Adrenal gland (tissue), 5 donors: ENCODE results near the gene USF2.

Source experiments
- POLR2A ChIP-seq, 2 donors: fragments of 450-650 bp; IDR thresholded peaks; one replicate each; pipeline ENCODE4 v1.6.1; 2017; ENCODE audit warnings: antibody characterized with exemption in 2 of 2, mild to moderate bottlenecking in 2 of 2, moderate library complexity in 1 of 2
- TF ChIP-seq, protein P1 (sequence below), 6 experiments: fragments of 450-650 bp in 4 of 6; fragments of 200-600 bp in 2 of 6; sonication (generic) in 1 of 6; IDR thresholded peaks; 1 replicate in 5 of 6; 2 replicates in 1 of 6; pipeline versions ENCODE4 v1.5.1 to v1.8.0; 2016 to 2021; ENCODE audit warnings: antibody characterized with exemption in 6 of 6, mild to moderate bottlenecking in 2 of 6, moderate library complexity in 1 of 6
- donor health status: DM: no; HTN: no; CAD: no.

DNA sequence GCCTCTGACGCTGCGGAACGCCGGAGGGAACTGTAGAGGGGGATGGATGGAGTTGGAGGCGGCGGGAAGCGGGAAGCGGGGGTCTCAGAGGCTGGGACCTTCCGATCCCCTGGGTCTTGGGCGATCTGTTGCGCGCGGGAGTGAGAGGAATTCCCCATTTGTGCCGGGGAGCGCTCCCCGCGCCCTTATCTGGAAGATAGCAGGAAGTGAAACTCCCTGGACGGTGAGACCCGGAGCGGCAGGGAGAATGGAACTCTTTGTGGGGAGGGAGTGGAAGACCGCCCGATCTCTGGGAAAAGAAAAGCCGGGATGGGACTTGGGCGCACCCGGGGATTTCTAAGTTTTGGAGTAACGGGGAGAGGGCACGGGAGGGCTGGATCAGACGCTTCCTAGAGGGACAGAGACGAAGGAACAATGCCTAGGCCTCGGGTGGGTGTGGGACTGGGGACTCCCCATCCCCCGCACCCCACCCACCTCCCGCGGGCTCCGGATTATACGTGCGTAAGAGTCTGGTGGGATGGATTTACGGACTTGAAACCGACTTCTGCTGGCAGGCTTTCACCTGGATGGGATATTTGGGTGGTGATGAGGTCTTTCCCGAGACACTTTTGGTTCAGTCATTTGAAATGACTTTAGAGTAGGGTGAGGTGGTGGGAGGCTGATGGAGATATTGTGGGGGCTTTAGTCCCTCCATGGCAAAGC, 19.5 kb upstream of the USF2 start:
- TF ChIP-seq, protein P1, sequence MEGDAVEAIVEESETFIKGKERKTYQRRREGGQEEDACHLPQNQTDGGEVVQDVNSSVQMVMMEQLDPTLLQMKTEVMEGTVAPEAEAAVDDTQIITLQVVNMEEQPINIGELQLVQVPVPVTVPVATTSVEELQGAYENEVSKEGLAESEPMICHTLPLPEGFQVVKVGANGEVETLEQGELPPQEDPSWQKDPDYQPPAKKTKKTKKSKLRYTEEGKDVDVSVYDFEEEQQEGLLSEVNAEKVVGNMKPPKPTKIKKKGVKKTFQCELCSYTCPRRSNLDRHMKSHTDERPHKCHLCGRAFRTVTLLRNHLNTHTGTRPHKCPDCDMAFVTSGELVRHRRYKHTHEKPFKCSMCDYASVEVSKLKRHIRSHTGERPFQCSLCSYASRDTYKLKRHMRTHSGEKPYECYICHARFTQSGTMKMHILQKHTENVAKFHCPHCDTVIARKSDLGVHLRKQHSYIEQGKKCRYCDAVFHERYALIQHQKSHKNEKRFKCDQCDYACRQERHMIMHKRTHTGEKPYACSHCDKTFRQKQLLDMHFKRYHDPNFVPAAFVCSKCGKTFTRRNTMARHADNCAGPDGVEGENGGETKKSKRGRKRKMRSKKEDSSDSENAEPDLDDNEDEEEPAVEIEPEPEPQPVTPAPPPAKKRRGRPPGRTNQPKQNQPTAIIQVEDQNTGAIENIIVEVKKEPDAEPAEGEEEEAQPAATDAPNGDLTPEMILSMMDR (IDR thresholded peaks at IDR 0.05), result no peak
- no peak for TF ChIP-seq POLR2A (IDR thresholded peaks at IDR 0.05)
